Measurements from ENCODE around the gene PDE8B.
"Not testable (repeated sequence)": the region's sequence is repeated elsewhere in the genome, so short reads cannot be mapped to it uniquely, and the experiment has no call there.

Gene PDE8B

DNA sequence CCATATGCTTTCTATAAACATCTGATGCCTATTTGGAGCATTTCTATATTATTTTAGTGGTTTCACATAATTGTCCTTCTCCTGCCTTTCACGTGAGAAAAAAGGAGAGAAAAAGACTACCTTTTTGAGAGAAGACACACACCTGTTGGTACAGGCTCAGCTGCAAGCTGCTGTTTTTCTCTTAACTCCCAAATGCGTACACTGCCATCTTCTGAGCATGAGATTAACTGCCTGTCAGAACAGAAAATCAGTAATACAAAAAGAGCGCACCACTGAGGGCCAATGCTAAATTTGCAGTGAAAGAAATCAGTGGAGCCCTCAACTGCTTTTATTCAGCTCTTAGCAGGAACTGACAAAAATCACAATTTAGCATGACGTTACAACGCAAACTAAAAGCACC, 226.7 kb downstream of the PDE8B start:
- no peak for DNase-seq (ENCODE audit: low read depth)

DNA sequence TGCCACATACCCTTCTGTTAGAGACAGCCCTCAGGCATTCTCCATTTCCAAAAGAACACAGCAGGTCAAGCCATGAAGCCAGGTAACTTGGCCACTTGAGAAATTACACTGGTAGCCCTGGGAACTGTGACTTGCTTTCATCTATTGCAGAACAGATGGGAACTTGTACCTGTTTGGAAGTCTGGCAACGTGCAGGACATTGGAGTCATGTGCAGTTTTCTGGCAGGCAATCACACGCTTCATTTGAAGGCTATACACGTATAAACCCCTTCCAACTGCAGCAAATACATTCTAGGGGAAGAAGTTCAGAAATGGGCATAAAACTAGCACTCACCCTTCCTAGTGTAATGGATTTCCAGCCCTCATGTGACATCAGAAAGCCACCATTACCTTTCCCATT, 227.6 kb downstream of the PDE8B start:
- DNase-seq (ENCODE audit: low read depth), result no peak

- no peak for DNase-seq (ENCODE audit: low read depth)
Measured at GRCh38 chr5:77443670-77444069, 233.2 kb downstream of the PDE8B start.

- no peak for DNase-seq (ENCODE audit: low read depth)
Measured at GRCh38 chr5:77444356-77444755, 233.9 kb downstream of the PDE8B start.

GRCh38 chr5:77448831-77449230, 238.4 kb downstream of the PDE8B start:
- no peak for DNase-seq (ENCODE audit: low read depth)

DNA sequence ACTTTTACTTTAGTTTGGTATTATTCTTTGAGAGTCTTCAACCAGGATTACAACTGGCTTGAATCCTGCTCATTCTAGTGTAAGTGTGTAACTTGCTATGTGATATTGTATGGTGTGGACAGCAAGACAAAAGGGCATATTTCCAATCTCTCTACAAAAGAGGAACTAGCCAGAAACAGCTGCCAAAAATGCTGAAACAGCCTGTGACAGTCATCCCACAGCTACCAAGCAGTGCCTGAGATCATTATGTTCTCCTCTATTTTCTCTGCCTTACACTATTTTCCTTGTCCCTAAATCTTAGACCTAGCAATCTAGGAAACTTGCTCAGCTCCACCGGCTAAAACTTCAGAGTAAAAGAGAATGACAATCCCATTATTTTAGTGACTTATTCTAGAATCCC, 238.8 kb downstream of the PDE8B start:
- DNase-seq (ENCODE audit: low read depth), result no peak

- DNase-seq (ENCODE audit: low read depth), result no peak
Measured at GRCh38 chr5:77449981-77450380, 239.5 kb downstream of the PDE8B start.

GRCh38 chr5:77452351-77452750, 241.9 kb downstream of the PDE8B start:
- no peak for DNase-seq (ENCODE audit: low read depth)

- no peak for DNase-seq (ENCODE audit: low read depth)
Measured at GRCh38 chr5:77454123-77454522, 243.6 kb downstream of the PDE8B start.

DNA sequence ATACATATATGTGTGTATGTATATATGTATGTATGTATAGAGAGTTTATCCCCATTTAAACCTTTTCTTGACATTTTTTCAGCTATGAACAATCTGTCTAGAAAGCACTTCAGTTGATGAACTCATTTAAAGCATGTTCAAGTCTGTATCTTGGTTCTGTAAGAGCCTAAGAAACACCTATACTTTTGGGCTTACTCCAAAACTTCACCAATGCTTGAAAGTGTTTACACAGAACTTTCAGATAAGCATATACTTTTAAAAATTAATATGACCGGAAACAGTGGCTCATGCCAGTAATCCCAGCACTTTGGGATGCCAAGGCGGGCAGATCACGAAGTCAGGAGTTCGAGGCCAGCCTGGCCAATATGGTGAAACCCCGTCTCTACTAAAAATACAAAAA, 250.8 kb downstream of the PDE8B start:
- no peak for DNase-seq (ENCODE audit: low read depth)

- DNase-seq (ENCODE audit: low read depth), result no peak
Measured at GRCh38 chr5:77463905-77464304, 253.4 kb downstream of the PDE8B start.

DNA sequence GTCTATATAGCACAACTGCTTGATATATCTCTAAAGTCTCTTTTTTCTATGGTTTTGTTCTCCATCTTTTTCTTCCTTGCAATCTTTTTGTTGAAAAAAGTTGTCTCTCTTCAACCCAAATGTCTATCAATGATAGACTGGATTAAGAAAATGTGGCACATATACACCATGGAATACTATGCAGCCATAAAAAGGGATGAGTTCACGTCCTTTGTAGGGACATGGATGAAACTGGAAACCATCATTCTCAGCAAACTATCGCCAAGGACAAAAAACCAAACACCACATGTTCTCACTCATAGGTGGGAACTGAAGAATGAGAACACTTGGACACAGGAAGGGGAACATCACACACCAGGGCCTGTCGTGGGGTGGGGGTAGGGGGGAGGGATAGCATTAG, 258.4 kb downstream of the PDE8B start:
- DNase-seq (ENCODE audit: low read depth), result not testable (repeated sequence)

GRCh38 chr5:77475041-77475440, 264.6 kb downstream of the PDE8B start:
- not testable (repeated sequence) for DNase-seq (ENCODE audit: low read depth)

All from activated gamma-delta T cell treated with anti-CD3 and anti-CD28 coated beads, Interleukin-2, amount 50 U/mL, for 16 hours (primary cell).